ENCODE results near the gene TEKT3.

The TEKT3 gene

GRCh38 chr17:15366026-15366425, 24.6 kb upstream of the TEKT3 start:
- Mint-ChIP-seq H3K4me1 (ENCODE audit: low read depth) (no peaks in the 10 kb centered on the region), H3K27ac (no peak overlapping the region), H3K27me3 (peaks cover 5% of the 10 kb centered on the region), H3K9me3 (no peaks in the 10 kb centered on the region), H3K36me3 (ENCODE audit: low read depth) (no peaks in the 10 kb centered on the region), H3K4me3 (no peak overlapping the region)
- intact Hi-C loops (cut with micrococcal nuclease): no loop called here

- Mint-ChIP-seq H3K36me3 (ENCODE audit: low read depth) (no peaks in the 10 kb centered on the region), H3K9me3 (no peaks in the 10 kb centered on the region), H3K27me3 (peaks cover 3% of the 10 kb centered on the region)
Measured at GRCh38 chr17:15364615-15365014, 23.2 kb upstream of the TEKT3 start.

GRCh38 chr17:15363702-15364101, 22.3 kb upstream of the TEKT3 start:
- Mint-ChIP-seq H3K9me3 (no peaks in the 10 kb centered on the region), H3K4me3 (no peak overlapping the region), H3K4me1 (ENCODE audit: low read depth) (no peaks in the 10 kb centered on the region), H3K36me3 (ENCODE audit: low read depth) (no peaks in the 10 kb centered on the region), H3K27ac (no peak overlapping the region), H3K27me3 (no peaks in the 10 kb centered on the region)
- intact Hi-C loops (cut with micrococcal nuclease): no loop called here

More at GRCh38 chr17:15364615-15365014, 23.2 kb upstream of the TEKT3 start:
- intact Hi-C loops (cut with micrococcal nuclease): no loop called here
- no peak overlapping the region for H3K27ac Mint-ChIP-seq
- no peak overlapping the region for H3K4me3 Mint-ChIP-seq
- H3K4me1 Mint-ChIP-seq (ENCODE audit: low read depth): no peaks in the 10 kb centered on the region

- Mint-ChIP-seq H3K4me3 (no peak overlapping the region), H3K4me1 (ENCODE audit: low read depth) (no peaks in the 10 kb centered on the region), H3K27me3 (peaks cover 4% of the 10 kb centered on the region), H3K36me3 (ENCODE audit: low read depth) (no peaks in the 10 kb centered on the region), H3K9me3 (no peaks in the 10 kb centered on the region), H3K27ac (no peak overlapping the region)
- intact Hi-C loops (cut with micrococcal nuclease): no loop called here
Measured at GRCh38 chr17:15361592-15361991, 20.2 kb upstream of the TEKT3 start.

- Mint-ChIP-seq H3K4me3 (no peak overlapping the region), H3K4me1 (ENCODE audit: low read depth) (no peaks in the 10 kb centered on the region), H3K9me3 (no peaks in the 10 kb centered on the region), H3K27ac (no peak overlapping the region), H3K36me3 (ENCODE audit: low read depth) (no peaks in the 10 kb centered on the region), H3K27me3 (peaks cover 4% of the 10 kb centered on the region)
- intact Hi-C loops (cut with micrococcal nuclease): no loop called here
Measured at GRCh38 chr17:15361151-15361550, 19.8 kb upstream of the TEKT3 start.

- Mint-ChIP-seq H3K36me3 (ENCODE audit: low read depth) (no peaks in the 10 kb centered on the region), H3K27me3 (peaks cover 20% of the 10 kb centered on the region), H3K4me1 (ENCODE audit: low read depth) (peaks cover 8% of the 10 kb centered on the region), H3K4me3 (no peak overlapping the region), H3K27ac (no peak overlapping the region), H3K9me3 (no peaks in the 10 kb centered on the region)
- intact Hi-C loops (cut with micrococcal nuclease): no loop called here
Measured at GRCh38 chr17:15354256-15354655, 12.9 kb upstream of the TEKT3 start.

GRCh38 chr17:15351925-15352324, 10.5 kb upstream of the TEKT3 start:
- Mint-ChIP-seq H3K4me3 (no peak overlapping the region), H3K27me3 (peaks cover 22% of the 10 kb centered on the region), H3K27ac (no peak overlapping the region), H3K4me1 (ENCODE audit: low read depth) (peaks cover 8% of the 10 kb centered on the region), H3K9me3 (no peaks in the 10 kb centered on the region), H3K36me3 (ENCODE audit: low read depth) (no peaks in the 10 kb centered on the region)
- intact Hi-C loops (cut with micrococcal nuclease): no loop called here

- no peaks in the 10 kb centered on the region for H3K9me3 Mint-ChIP-seq
- no peaks in the 10 kb centered on the region for H3K36me3 Mint-ChIP-seq (ENCODE audit: low read depth)
- no peak overlapping the region for H3K4me3 Mint-ChIP-seq
- intact Hi-C loops (cut with micrococcal nuclease): no loop called here
- H3K27me3 Mint-ChIP-seq: peaks cover 25% of the 10 kb centered on the region
- H3K27ac Mint-ChIP-seq: no peak overlapping the region
- peaks cover 8% of the 10 kb centered on the region for H3K4me1 Mint-ChIP-seq (ENCODE audit: low read depth)
Measured at GRCh38 chr17:15351478-15351840, 10.1 kb upstream of the TEKT3 start.

GRCh38 chr17:15350777-15351477, 9.5 kb upstream of the TEKT3 start:
- H3K36me3 Mint-ChIP-seq (ENCODE audit: low read depth): no peaks in the 10 kb centered on the region
- H3K9me3 Mint-ChIP-seq: no peaks in the 10 kb centered on the region
- no peak overlapping the region for H3K27ac Mint-ChIP-seq
- peaks cover 8% of the 10 kb centered on the region for H3K4me1 Mint-ChIP-seq (ENCODE audit: low read depth)
- intact Hi-C loops (cut with micrococcal nuclease): no loop called here
- H3K27me3 Mint-ChIP-seq: peaks cover 29% of the 10 kb centered on the region
- H3K4me3 Mint-ChIP-seq: no peak overlapping the region

GRCh38 chr17:15349119-15349518, 7.7 kb upstream of the TEKT3 start:
- H3K27me3 Mint-ChIP-seq: peaks cover 42% of the 10 kb centered on the region
- H3K9me3 Mint-ChIP-seq: no peaks in the 10 kb centered on the region

GRCh38 chr17:15348021-15348420, 6.6 kb upstream of the TEKT3 start:
- Mint-ChIP-seq H3K36me3 (ENCODE audit: low read depth) (no peaks in the 10 kb centered on the region), H3K4me3 (no peak overlapping the region), H3K4me1 (ENCODE audit: low read depth) (peaks cover 8% of the 10 kb centered on the region), H3K27me3 (peaks cover 50% of the 10 kb centered on the region), H3K9me3 (no peaks in the 10 kb centered on the region), H3K27ac (no peak overlapping the region)
- intact Hi-C loops (cut with micrococcal nuclease): no loop called here

More at GRCh38 chr17:15349119-15349518, 7.7 kb upstream of the TEKT3 start:
- intact Hi-C loops (cut with micrococcal nuclease): no loop called here
- Mint-ChIP-seq H3K4me1 (ENCODE audit: low read depth) (peaks cover 8% of the 10 kb centered on the region), H3K36me3 (ENCODE audit: low read depth) (no peaks in the 10 kb centered on the region), H3K4me3 (no peak overlapping the region), H3K27ac (no peak overlapping the region)

GRCh38 chr17:15346066-15346595, 4.7 kb upstream of the TEKT3 start:
- intact Hi-C loops (cut with micrococcal nuclease): no loop called here

GRCh38 chr17:15343749-15344148, 2.4 kb upstream of the TEKT3 start:
- no peaks in the 10 kb centered on the region for H3K36me3 Mint-ChIP-seq (ENCODE audit: low read depth)
- peaks cover 72% of the 10 kb centered on the region for H3K27me3 Mint-ChIP-seq
- no peak overlapping the region for H3K27ac Mint-ChIP-seq
- intact Hi-C loops (cut with micrococcal nuclease): no loop called here
- peaks cover 14% of the 10 kb centered on the region for H3K4me1 Mint-ChIP-seq (ENCODE audit: low read depth)
- no peak overlapping the region for H3K4me3 Mint-ChIP-seq
- no peaks in the 10 kb centered on the region for H3K9me3 Mint-ChIP-seq

More at GRCh38 chr17:15346066-15346595, 4.7 kb upstream of the TEKT3 start:
- Mint-ChIP-seq H3K4me1 (ENCODE audit: low read depth) (peaks cover 10% of the 10 kb centered on the region), H3K27me3 (peaks cover 58% of the 10 kb centered on the region), H3K36me3 (ENCODE audit: low read depth) (no peaks in the 10 kb centered on the region), H3K9me3 (no peaks in the 10 kb centered on the region), H3K4me3 (no peak overlapping the region), H3K27ac (no peak overlapping the region)

GRCh38 chr17:15342460-15342859, 1.1 kb upstream of the TEKT3 start:
- Mint-ChIP-seq H3K4me1 (ENCODE audit: low read depth) (peaks cover 14% of the 10 kb centered on the region), H3K9me3 (no peaks in the 10 kb centered on the region), H3K4me3 (no peak overlapping the region), H3K36me3 (ENCODE audit: low read depth) (no peaks in the 10 kb centered on the region), H3K27me3 (peaks cover 72% of the 10 kb centered on the region), H3K27ac (no peak overlapping the region)
- intact Hi-C loops (cut with micrococcal nuclease): no loop called here

GRCh38 chr17:15341966-15342365, 569 bp upstream of the TEKT3 start:
- intact Hi-C loops (cut with micrococcal nuclease): no loop called here
- Mint-ChIP-seq H3K9me3 (no peaks in the 10 kb centered on the region), H3K36me3 (ENCODE audit: low read depth) (no peaks in the 10 kb centered on the region), H3K4me1 (ENCODE audit: low read depth) (peaks cover 14% of the 10 kb centered on the region), H3K27ac (no peak overlapping the region), H3K4me3 (no peak overlapping the region), H3K27me3 (peaks cover 73% of the 10 kb centered on the region)

All from dendritic cell treated with granulocyte-macrophage colony-stimulating factor and Interleukin-4, amounts not matched to agents 40 ng/mL and 50 ng/mL, for 4 days (primary cell).